ENCODE measurements around the gene ESYT2.

- TF ChIP-seq CTCF (IDR thresholded peaks at IDR 0.05; ENCODE audit: insufficient read depth, low read depth, low read length) (no peak), EZH2 (IDR thresholded peaks at IDR 0.05; ENCODE audit: insufficient read depth, low read length) (no peak)
Observed at GRCh38 chr7:158789842-158790241, 39.5 kb downstream of the ESYT2 start.

Data from astrocyte (in vitro differentiated cells and primary cell).